ENCODE measurements around the gene HIVEP3.

The HIVEP3 gene

DNA sequence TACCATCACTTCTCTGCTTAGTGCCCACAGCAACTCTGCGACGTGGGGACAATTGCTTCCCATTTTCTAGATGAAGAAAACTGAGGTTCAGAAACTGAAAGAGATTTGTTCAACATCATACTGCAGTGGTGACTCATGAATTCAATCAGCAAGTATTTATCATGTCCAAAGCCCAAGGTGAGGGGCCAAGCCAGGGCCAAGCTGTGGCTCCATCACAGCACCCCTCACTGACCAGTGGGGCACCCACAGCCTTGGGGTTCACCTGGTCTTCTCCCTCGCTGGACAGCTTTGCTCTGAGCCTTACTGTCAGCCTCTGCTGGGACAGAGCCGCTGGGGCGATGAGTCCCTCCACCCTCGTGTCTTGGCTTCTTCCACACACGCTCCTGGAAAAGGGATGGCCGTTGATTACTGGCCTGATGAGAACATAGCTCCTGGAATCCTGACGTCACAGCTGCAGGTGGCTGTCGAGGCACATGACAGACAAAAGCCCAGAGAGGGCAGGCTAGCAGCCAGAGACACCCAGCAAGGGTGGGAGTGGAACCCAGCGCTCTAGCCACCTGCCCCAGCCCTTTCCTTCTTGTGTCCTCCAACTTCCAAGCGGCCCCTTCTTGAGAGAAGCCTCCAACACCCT is 440.5 kb downstream of the HIVEP3 start:
- TF ChIP-seq FOXP2 (optimal IDR thresholded peaks at IDR 0.05; ENCODE audit: control extremely low read depth, extremely low read length, insufficient read depth) (no peak), EZH2 (IDR thresholded peaks at IDR 0.05) (no peak), POLR2AphosphoS5 (IDR thresholded peaks at IDR 0.05; ENCODE audit: borderline replicate concordance, low read depth, low read length) (no peak)
- Histone ChIP-seq H3K9ac (ENCODE audit: insufficient read length) (no peak overlapping the region), H3K36me3 (ENCODE audit: insufficient read depth, low read length) (no peaks in the 10 kb centered on the region), H3K27ac (no peak overlapping the region), H3K9me3 (ENCODE audit: low read depth, low read length) (no peaks in the 10 kb centered on the region), H3K4me3 (no peak overlapping the region)
- DNase-seq (ENCODE audit: low read depth, low spot score) = no peak

DNA sequence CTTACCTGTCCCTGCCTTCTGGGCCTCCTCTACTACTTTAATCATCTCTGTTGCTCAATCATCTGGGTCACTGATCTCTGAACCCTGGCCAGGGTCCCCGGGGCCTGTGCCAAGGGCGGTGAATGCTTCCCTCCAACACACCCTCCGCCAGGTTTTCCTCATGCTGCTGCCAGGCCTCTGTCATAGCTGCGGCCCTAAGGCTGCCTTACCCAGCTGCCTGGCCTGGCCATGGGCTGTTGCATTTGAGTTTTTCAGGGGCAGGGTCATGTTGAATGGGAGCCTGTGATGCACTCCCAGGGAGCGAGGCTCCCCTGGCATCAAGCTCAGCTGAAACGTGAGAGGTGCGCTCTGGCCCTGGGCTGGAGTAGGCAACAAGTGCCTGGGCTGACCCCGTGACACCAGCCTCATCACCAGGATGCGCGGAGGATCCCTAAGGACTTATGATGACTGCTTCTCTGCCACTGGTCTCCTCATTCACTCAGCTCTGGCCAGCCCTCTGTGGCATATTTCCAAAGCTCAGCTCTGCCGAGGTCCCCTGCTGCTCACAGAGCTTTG is 441.8 kb downstream of the HIVEP3 start:
- H3K36me3 ChIP-seq (ENCODE audit: insufficient read depth, low read length) = no peaks in the 10 kb centered on the region
- no peak overlapping the region for H3K27ac ChIP-seq
- DNase-seq (ENCODE audit: low read depth, low spot score) = no peak
- TF ChIP-seq EZH2 (IDR thresholded peaks at IDR 0.05) (no peak), POLR2AphosphoS5 (IDR thresholded peaks at IDR 0.05; ENCODE audit: borderline replicate concordance, low read depth, low read length) (no peak), FOXP2 (optimal IDR thresholded peaks at IDR 0.05; ENCODE audit: control extremely low read depth, extremely low read length, insufficient read depth) (no peak)
- no peak overlapping the region for H3K4me3 ChIP-seq
- no peaks in the 10 kb centered on the region for H3K9me3 ChIP-seq (ENCODE audit: low read depth, low read length)
- H3K9ac ChIP-seq (ENCODE audit: insufficient read length) = no peak overlapping the region

- no peak for DNase-seq (ENCODE audit: low read depth, low spot score)
- Histone ChIP-seq H3K27ac (0 out of 2 replicates have a peak overlapping the region, but pooled peaks have one; percentile 35), H3K9ac (ENCODE audit: insufficient read length) (no peak overlapping the region), H3K36me3 (ENCODE audit: insufficient read depth, low read length) (no peaks in the 10 kb centered on the region), H3K4me3 (no peak overlapping the region), H3K9me3 (ENCODE audit: low read depth, low read length) (no peaks in the 10 kb centered on the region)
- no peak for TF ChIP-seq FOXP2 (optimal IDR thresholded peaks at IDR 0.05; ENCODE audit: control extremely low read depth, extremely low read length, insufficient read depth)
- TF ChIP-seq POLR2AphosphoS5 (IDR thresholded peaks at IDR 0.05; ENCODE audit: borderline replicate concordance, low read depth, low read length) = no peak
- no peak for TF ChIP-seq EZH2 (IDR thresholded peaks at IDR 0.05)
Measured at GRCh38 chr1:41475859-41476567, 442.7 kb downstream of the HIVEP3 start.

GRCh38 chr1:41475346-41475745 is 443.4 kb downstream of the HIVEP3 start:
- no peak overlapping the region for H3K4me3 ChIP-seq
- no peaks in the 10 kb centered on the region for H3K36me3 ChIP-seq (ENCODE audit: insufficient read depth, low read length)
- H3K9ac ChIP-seq (ENCODE audit: insufficient read length) = no peak overlapping the region
- TF ChIP-seq EZH2 (IDR thresholded peaks at IDR 0.05) (no peak), POLR2AphosphoS5 (IDR thresholded peaks at IDR 0.05; ENCODE audit: borderline replicate concordance, low read depth, low read length) (no peak)
- no peaks in the 10 kb centered on the region for H3K9me3 ChIP-seq (ENCODE audit: low read depth, low read length)
- DNase-seq (ENCODE audit: low read depth, low spot score) = no peak
- no peak overlapping the region for H3K27ac ChIP-seq

GRCh38 chr1:41474490-41475271 is 444.0 kb downstream of the HIVEP3 start:
- DNase-seq (ENCODE audit: low read depth, low spot score) = no peak
- Histone ChIP-seq H3K9ac (ENCODE audit: insufficient read length) (peak overlapping the region; percentile 45), H3K9me3 (ENCODE audit: low read depth, low read length) (no peaks in the 10 kb centered on the region), H3K27ac (peak overlapping the region; percentile 46; the same call in 1 of the 2 replicates), H3K4me3 (peak overlapping the region; percentile 17; the same call in 1 of the 2 replicates), H3K36me3 (ENCODE audit: insufficient read depth, low read length) (no peaks in the 10 kb centered on the region)
- TF ChIP-seq EZH2 (IDR thresholded peaks at IDR 0.05) (no peak), POLR2AphosphoS5 (IDR thresholded peaks at IDR 0.05; ENCODE audit: borderline replicate concordance, low read depth, low read length) (no peak), FOXP2 (optimal IDR thresholded peaks at IDR 0.05; ENCODE audit: control extremely low read depth, extremely low read length, insufficient read depth) (no peak)

GRCh38 chr1:41473738-41474362 is 444.9 kb downstream of the HIVEP3 start:
- no peaks in the 10 kb centered on the region for H3K9me3 ChIP-seq (ENCODE audit: low read depth, low read length)
- H3K36me3 ChIP-seq (ENCODE audit: insufficient read depth, low read length) = no peaks in the 10 kb centered on the region
- no peak overlapping the region for H3K9ac ChIP-seq (ENCODE audit: insufficient read length)
- TF ChIP-seq EZH2 (IDR thresholded peaks at IDR 0.05) = no peak
- no peak for TF ChIP-seq POLR2AphosphoS5 (IDR thresholded peaks at IDR 0.05; ENCODE audit: borderline replicate concordance, low read depth, low read length)
- TF ChIP-seq FOXP2 (optimal IDR thresholded peaks at IDR 0.05; ENCODE audit: control extremely low read depth, extremely low read length, insufficient read depth) = no peak
- no peak overlapping the region for H3K27ac ChIP-seq
- DNase-seq (ENCODE audit: low read depth, low spot score) = no peak
- no peak overlapping the region for H3K4me3 ChIP-seq

- H3K4me3 ChIP-seq = no peak overlapping the region
- H3K36me3 ChIP-seq (ENCODE audit: insufficient read depth, low read length) = no peaks in the 10 kb centered on the region
- TF ChIP-seq FOXP2 (optimal IDR thresholded peaks at IDR 0.05; ENCODE audit: control extremely low read depth, extremely low read length, insufficient read depth) (no peak), EZH2 (IDR thresholded peaks at IDR 0.05) (no peak), POLR2AphosphoS5 (IDR thresholded peaks at IDR 0.05; ENCODE audit: borderline replicate concordance, low read depth, low read length) (no peak)
- no peak for DNase-seq (ENCODE audit: low read depth, low spot score)
- H3K9me3 ChIP-seq (ENCODE audit: low read depth, low read length) = no peaks in the 10 kb centered on the region
- H3K27ac ChIP-seq = no peak overlapping the region
- H3K9ac ChIP-seq (ENCODE audit: insufficient read length) = no peak overlapping the region
Measured at GRCh38 chr1:41471658-41472057, 447.1 kb downstream of the HIVEP3 start.
